Measurements from ENCODE around the gene TINCR.
"Not testable (repeated sequence)": the region's sequence is repeated elsewhere in the genome, so short reads cannot be mapped to it uniquely, and the experiment has no call there.

TINCR gene

GRCh38 chr19:5559804-5560133 lies 8.0 kb downstream of the TINCR start:
- no peak for DNase-seq (ENCODE audit: low read depth, low spot score)

- no peak for DNase-seq (ENCODE audit: low read depth, low spot score)
These were observed 9.6 kb downstream of the TINCR start for GRCh38 chr19:5558101-5558621.

GRCh38 chr19:5557691-5558090 lies 10.1 kb downstream of the TINCR start:
- no peak for DNase-seq (ENCODE audit: low read depth, low spot score)

GRCh38 chr19:5554828-5555227 lies 12.9 kb downstream of the TINCR start:
- no peak for DNase-seq (ENCODE audit: low read depth, low spot score)

- no peak for DNase-seq (ENCODE audit: low read depth, low spot score)
These were observed 13.9 kb downstream of the TINCR start for GRCh38 chr19:5553892-5554291.

- DNase-seq (ENCODE audit: low read depth, low spot score), result no peak
These were observed 19.9 kb downstream of the TINCR start for GRCh38 chr19:5547881-5548280.

- no peak for DNase-seq (ENCODE audit: low read depth, low spot score)
These were observed 21.8 kb downstream of the TINCR start for GRCh38 chr19:5545984-5546383.

- DNase-seq (ENCODE audit: low read depth, low spot score), result no peak
These were observed 22.7 kb downstream of the TINCR start for GRCh38 chr19:5545051-5545450.

- DNase-seq (ENCODE audit: low read depth, low spot score), result no peak
These were observed 25.1 kb downstream of the TINCR start for GRCh38 chr19:5542665-5543064.

- DNase-seq (ENCODE audit: low read depth, low spot score), result no peak
These were observed 26.3 kb downstream of the TINCR start for GRCh38 chr19:5541456-5541855.

- DNase-seq (ENCODE audit: low read depth, low spot score), result no peak
These were observed 27.5 kb downstream of the TINCR start for GRCh38 chr19:5540208-5540607.

- no peak for DNase-seq (ENCODE audit: low read depth, low spot score)
These were observed 29.9 kb downstream of the TINCR start for GRCh38 chr19:5537870-5538269.

GRCh38 chr19:5536982-5537579 lies 30.7 kb downstream of the TINCR start:
- not testable (repeated sequence) for DNase-seq (ENCODE audit: low read depth, low spot score)

- peak; percentile 79 for DNase-seq (ENCODE audit: low read depth, low spot score)
These were observed 31.3 kb downstream of the TINCR start for GRCh38 chr19:5536337-5536894.

GRCh38 chr19:5534787-5535586 lies 32.8 kb downstream of the TINCR start:
- DNase-seq (ENCODE audit: low read depth, low spot score), result no peak

- no peak for DNase-seq (ENCODE audit: low read depth, low spot score)
These were observed 34.5 kb downstream of the TINCR start for GRCh38 chr19:5533257-5533656.

GRCh38 chr19:5530701-5531100 lies 37.1 kb downstream of the TINCR start:
- no peak for DNase-seq (ENCODE audit: low read depth, low spot score)

- DNase-seq (ENCODE audit: low read depth, low spot score), result no peak
These were observed 41.1 kb downstream of the TINCR start for GRCh38 chr19:5526691-5527090.

GRCh38 chr19:5524081-5524480 lies 43.7 kb downstream of the TINCR start:
- no peak for DNase-seq (ENCODE audit: low read depth, low spot score)

- no peak for DNase-seq (ENCODE audit: low read depth, low spot score)
These were observed 45.6 kb downstream of the TINCR start for GRCh38 chr19:5522106-5522505.

- DNase-seq (ENCODE audit: low read depth, low spot score), result no peak
These were observed 47.3 kb downstream of the TINCR start for GRCh38 chr19:5520501-5520900.

GRCh38 chr19:5519076-5519475 lies 48.7 kb downstream of the TINCR start:
- no peak for DNase-seq (ENCODE audit: low read depth, low spot score)

GRCh38 chr19:5515737-5516136 lies 52.0 kb downstream of the TINCR start:
- DNase-seq (ENCODE audit: low read depth, low spot score), result no peak

All from iPS DF 19.7 (cell line).